ENCODE measurements around the gene XYLB.

Gene XYLB

DNA sequence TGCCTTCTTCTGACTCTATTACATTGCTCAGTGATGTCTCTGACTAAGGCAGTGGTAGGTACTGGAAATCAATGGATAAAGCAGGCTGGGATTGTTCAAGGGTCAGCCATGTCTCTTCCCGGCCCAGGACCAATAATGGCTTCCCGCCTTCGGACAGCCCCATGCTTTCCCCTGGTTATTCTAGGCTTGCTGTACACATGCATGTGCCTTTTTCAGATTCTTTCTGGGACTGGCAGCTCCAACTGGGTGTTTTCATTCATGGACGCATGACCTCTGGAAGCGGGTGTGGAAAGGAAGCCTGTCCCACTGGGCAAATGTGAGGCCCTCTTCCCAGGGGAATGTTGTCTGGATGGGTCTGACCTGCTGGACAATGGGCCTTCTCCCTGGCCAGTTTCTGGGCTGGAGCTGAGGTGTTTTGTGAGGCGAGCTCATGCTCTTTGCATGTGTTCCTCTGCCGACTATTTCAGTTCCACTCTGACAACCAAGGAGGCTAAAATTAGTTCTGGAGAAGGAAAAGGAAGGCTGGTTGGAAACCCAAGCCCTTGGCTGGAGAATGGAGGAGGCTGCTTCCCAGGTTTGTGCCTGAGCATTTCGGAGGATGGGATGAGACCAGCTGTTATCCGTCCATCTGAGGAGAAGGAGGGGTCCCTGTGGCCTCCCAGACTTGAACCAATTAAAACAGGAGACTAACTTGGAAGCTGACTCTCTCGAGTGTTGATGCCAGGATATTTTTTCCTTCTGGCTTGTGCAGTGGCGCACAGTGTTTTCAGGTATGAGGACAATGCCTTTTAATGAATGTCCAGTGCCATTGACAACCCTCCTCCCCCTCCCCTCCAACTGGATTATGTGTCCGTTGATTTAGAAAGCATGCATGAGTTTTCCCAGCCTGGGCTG is 114.0 kb downstream of the XYLB start:
- H3K4me3 ChIP-seq (ENCODE audit: control insufficient read depth, low read depth, low read length): no peak overlapping the region
- TF ChIP-seq, protein P1, sequence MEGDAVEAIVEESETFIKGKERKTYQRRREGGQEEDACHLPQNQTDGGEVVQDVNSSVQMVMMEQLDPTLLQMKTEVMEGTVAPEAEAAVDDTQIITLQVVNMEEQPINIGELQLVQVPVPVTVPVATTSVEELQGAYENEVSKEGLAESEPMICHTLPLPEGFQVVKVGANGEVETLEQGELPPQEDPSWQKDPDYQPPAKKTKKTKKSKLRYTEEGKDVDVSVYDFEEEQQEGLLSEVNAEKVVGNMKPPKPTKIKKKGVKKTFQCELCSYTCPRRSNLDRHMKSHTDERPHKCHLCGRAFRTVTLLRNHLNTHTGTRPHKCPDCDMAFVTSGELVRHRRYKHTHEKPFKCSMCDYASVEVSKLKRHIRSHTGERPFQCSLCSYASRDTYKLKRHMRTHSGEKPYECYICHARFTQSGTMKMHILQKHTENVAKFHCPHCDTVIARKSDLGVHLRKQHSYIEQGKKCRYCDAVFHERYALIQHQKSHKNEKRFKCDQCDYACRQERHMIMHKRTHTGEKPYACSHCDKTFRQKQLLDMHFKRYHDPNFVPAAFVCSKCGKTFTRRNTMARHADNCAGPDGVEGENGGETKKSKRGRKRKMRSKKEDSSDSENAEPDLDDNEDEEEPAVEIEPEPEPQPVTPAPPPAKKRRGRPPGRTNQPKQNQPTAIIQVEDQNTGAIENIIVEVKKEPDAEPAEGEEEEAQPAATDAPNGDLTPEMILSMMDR (conservative IDR thresholded peaks at IDR 0.05; ENCODE audit: control insufficient read depth, insufficient read depth, low read depth, low read length): no peak
- DNase-seq (ENCODE audit: low read depth): no peak

All from fibroblast of mammary gland (primary cell).